Stimulated activated CD8-positive, alpha-beta memory T cell treated with anti-CD3 and anti-CD28 coated beads, Interleukin-2, amount 100 ng/mL, for 48 hours (primary cell): ENCODE data around the gene HMGB1.

Experiments used
- DNase-seq, 2 donors: peaks; one replicate each; pipeline ENCODE4 v3.0.0-alpha.2; 2020; ENCODE audit warnings: low read depth in 2 of 2

HMGB1 gene

DNA sequence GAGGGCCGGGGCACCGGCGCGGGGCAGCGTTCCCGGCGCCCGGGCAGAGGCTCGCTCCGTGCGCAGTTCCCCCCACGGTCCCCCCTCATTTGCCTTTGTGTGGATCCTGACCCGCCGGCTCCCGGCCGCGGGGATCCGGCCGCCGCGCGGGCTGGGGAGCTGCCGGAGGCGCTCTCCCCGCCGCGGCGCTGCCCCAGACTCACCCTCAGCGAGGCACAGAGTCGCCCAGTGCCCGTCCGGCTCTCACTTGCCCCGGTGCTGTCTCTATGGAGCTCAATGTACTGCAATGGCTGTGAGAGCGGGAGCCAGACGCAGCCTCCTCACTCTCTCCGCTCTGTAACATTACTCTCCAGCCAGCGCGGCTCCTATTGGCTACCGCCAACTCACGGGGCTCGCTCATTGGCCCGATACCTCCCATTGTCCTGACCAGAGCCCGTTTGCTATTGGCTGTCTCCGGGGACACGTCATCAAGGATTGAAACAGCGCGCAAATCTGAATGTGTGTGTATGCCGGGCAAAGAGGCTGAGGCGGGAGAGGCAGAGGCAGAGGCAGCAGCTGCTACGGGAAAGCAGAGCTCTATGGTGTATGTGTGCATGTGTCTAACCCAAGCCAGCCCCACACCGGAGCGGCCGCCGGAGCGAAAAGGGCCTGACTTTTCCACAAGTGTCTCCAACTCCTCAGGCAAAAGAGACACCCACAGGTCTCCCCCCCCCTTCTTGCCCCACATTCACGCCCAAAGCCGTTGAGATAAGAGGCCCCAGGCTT, at the start of gene HMGB1:
HMGB1 (minus strand) TSS at position 344 of the 765 bp plus-strand sequence. CDS start 2,256 bp downstream, outside the sequence.
- DNase-seq = peak; percentile 88 to 92

DNA sequence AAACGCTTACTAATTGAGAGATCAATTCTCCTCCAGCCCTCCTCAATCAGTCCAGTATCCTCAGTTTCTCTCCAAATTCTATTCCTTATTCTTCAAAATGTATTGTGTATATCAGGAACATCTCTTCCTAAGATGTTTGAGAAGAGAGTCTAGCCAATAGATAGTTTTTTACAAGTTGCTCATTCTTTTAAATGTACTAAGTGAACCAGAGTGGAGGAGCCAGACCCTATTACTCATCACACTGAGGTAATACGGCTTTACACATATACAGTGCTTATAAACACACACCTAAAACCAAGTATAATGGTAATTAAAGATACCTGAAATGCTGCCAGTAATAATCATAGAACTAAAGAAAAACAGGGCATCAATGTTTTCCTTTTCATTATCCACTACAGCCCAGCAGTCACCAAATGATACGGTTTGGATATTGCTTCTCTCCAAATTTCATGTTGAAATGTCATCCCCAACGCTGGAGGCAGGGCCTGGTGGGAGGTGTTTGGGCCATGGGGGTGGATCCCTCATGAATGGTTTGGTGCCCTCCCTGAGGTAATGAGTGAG, 45.2 kb upstream of the HMGB1 start:
- DNase-seq = no peak

DNA sequence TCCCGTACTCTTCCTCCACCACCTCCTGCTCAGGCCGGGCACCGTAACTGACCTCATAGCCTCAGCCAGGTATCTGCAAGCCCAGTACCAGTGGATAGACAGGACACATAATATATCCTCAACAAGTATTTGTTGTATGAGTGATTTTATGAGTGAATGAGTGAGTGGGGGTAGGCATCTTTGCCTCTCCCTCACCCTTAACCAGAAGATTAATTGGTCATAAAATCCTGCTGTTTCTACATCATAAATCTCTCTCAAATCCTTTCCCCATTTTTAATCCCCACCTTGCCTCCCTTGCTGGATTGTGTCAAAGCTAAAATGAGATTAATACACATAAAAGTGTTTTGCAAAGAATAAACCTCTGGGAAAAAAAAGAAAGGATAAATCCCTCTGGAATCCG, 44.4 kb upstream of the HMGB1 start:
- no peak for DNase-seq

DNA sequence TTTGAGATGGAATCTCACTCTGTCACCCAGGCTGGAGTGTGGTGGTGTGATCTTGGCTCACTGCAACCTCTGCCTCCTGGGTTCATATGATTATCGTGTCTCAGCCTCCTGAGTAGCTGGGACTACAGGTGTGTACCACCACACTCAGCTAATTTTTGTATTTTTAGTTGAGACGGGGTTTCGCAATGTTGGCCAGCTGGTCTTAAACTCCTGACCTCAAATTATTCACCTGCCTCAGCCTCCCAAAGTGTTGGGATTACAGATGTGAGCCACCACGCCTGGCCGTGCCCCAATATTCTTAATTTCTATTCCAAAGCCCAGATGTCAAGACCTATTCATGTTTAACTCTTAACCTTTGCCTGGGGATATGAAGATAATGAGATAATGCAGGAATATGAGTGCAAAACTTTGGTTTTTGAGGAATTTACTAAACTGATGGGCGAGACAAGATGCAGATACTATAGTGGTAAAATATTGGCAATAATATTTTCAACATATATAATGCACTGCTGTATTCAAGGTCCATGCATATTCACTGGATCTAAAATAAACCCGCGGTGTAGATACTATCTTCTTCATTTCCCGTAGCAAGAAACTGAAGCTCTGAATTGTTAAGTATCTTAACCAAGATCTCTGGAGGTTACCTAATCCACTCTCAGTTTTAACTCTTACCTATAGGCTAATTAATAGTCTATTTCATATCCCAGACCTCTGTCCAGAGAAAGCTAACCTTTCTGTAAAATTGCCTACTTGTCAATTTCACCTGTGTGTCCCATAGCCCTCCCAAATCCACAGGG, 43.7 kb upstream of the HMGB1 start:
- DNase-seq = no peak

DNA sequence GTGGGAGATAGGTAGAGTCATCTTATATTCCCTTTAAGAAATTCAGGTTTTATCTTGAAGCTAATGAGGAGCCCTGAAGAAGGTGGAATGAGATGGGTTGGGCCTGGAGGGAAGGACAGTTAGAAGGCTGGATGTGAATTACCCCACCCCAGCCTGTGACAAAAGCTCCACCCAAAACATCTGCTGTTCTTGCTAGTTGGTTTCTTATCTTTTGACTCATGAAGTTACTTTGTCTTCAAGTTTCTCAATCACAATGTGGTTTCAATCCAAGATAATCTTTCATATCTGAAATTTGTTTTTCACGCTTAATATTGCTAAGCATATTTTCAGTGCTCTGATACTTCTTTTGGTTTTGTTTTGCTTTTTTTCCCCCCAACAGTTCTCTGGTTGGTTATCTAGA, 38.3 kb upstream of the HMGB1 start:
- DNase-seq = no peak

DNA sequence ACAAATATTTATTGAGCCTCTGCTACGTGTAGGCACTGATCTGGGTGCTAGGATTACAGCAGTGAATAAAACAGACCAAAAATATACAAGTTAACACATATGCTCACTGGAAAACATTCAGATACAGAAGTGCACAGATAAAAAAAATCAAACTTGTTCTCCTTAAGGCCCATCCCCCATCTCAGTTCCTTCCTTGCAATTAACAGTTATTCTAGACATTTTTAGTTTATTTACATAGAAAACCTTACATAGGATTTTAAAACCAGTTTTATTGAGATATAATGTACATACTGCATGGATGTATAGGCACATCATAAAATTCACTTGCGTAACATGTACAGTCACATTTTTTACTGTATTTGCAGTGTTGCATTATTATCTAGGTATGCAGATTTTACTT, 36.5 kb upstream of the HMGB1 start:
- no peak for DNase-seq

DNA sequence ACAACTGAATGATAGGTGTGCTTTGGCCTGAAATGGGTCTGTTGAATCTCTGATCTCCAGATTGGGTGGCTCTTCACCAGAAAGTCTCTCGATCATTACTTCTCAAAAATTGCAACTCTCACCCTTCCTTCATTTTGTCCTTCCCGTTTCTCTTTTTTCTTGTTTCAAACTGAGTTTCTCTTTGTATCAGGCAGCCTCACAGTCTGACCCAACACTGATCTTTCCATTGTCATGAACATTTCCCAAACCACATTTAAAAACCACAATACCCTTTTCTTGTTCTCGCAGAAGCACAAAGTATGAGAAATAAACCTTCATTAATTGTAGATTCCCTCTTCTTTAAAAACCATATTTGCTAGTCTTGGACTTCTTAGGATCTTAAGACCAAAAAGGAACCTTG, 33.6 kb upstream of the HMGB1 start:
- DNase-seq = no peak

DNA sequence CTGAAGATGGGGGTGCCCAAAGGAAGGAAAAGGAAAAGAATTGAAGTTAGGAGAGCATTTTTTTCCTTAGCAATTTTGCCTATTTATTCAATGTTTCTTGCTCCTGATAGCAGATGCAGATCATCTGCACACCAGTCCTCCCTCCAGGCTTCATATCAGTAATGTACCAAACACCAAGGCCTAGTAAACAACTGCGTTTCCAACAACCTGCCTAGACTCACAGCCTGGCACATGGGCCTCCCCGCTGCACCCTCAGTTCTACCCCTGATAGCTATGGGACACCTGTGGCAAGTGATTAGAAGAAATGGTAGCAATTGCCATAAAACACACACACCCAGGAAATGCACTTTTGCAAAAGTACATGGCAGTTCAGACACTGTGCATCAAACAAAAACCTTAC, 30.4 kb upstream of the HMGB1 start:
- no peak for DNase-seq

DNA sequence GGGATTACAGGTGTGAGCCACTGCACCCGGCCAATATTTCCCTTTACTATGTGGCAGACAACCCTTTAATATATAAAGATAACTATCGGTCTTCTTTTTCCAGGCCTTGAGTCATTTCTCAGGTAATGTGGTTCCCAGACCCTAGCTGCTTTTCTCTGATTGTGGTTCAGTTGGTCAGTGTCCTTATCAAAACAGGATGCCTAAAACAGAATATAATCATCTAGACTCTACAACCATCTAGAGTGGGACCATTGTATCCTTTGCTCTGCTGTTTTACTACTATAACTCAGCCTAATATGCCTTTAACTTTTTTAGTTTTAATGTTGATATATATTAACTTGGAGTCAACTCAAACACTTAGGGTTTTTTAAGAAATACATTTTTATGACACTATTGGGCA, 30.0 kb upstream of the HMGB1 start:
- DNase-seq = no peak

DNA sequence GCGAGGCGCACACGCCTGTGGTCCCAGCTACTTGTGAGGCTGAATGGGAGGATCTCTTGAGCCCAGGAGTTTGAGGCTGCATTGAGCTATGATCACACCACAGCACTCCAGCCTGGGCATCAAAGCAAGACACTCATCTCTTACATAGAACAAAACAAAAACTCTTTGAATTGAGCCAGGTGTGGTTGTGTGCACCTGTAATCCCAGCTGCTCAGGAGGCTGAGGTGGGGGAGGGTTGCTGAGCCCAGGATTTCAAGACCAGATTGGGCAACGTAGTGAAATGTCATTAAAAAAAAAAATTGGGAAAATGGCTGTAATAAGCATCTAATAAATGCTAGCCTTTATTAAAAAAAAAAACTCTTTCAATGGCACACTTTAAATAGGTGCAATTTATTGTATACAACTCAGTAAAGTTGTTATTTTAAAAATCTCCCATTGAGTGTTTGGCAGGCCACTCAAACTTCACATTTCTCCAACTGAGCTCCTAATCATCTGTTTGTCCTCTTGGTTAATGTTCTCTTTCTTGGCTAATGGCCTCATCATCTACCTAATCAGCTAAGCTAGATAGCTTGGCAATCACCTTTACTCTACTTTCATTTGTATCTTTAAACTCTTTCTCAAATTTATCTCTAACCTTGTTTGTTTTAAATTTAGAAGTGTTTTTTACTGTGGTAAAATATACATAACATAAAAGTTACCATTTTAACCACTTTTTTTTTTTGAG, 28.1 kb upstream of the HMGB1 start:
- DNase-seq = no peak

DNA sequence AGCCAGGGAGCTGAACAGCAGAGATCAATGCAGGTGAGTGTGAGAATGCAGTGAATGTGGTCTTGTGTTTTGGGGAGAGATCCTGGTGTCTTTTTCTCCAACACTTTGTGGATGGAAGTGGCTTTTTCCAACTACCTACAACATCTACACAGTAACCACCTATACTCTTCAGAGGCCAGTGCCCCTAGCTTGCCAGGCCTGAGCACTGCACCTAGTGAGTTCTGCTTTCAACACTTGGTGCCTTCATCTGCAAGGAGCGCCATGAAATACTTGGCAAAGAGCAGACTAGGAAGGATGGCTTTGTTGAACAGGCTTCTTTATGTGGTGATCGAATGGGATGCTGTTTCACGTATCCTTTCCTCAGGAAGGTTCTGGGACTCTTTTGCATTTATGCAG, 21.3 kb upstream of the HMGB1 start:
- no peak for DNase-seq

DNA sequence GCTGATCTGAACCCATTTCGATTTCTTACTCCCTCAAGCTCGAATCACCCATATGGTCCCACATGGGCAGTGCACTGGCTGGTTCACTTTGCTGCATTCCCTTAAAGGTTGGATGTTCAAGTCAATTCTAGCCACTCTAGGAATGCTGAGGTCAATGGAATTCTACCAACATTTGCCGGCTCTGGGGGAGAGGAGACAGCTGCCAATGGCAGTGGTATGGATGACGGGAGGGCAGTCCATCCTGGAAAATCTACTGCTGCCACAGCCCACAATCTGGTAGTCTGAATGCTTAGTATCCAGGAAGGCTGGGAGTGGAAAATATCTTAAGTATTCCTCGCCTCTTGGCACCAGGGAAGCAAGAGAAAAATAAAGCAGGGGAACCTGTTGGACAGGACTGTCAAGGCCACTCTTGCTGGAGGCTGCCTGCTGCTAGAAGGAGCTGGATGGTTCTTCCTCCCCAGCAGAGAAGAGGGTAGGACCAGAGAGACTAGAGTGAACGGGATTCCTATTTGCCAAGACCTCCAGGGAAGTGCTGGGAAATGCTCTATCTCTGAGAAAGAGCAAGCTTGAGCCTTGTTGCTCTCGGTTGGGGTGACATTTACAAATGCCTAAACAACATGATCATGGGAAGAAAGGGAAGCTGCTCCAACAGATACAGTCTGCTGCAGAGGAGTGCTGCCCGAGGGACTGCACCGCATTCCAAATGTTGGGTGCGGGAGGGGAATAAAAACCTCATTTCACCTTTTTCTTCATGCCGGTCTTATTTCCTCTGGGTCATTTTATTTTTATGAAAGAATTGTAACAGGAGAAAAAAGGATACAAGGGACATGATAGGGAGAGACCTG, 20.7 kb upstream of the HMGB1 start:
- no peak for DNase-seq

DNA sequence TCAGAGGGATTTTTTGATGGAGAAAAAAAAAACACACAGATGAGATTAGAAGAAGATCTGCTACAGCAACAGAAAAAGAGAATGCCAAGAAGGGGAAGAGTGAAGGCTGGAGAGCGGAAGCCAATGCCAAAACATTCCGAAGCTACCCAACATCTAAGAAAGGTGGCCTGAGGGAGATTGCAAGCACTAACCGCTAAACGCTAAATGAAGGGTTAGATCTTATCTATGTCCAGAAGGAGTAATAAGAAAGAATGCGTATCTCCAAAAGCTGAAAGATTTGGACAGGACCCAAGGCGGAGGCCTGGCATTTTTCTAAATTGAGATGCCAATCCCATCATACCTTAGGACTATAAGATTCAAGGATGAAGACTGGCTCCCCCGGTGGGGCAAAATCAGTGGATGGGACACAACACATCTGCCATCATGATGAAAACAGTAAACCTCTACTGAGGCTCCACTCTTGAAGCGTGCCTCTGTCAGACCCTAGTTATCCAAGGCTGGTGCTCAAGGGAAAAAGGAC, 15.6 kb upstream of the HMGB1 start:
- no peak for DNase-seq

DNA sequence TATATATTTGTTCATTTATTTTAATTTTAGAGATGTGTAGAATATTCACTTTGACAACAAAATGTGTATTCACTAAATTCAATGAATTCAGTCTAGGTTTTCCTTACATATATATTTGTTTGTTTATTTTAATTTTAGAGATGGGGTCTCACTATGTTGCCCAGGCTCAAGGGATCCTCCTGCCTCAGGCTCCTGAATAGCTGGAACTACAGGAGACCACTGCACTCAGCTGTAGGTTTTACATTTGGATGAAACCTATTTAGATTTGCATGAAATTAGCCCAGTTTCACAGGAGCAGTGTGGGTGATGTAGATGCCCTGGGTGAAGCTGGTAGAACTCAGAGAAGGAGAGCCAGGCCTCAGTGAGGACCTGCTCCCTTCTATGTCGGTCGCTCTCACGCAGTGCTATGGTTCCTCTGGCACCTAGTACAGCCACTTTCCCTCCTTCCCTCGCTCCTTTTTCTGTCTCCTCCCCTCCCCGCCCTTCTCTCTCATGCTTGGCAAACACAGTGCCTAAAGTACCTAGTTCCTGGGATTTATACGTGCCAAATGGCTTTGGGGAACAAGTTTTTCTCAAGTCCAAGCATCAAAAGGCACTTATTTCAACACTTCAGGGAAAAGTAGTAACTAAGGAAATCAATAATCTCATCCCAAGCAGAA, 14.7 kb upstream of the HMGB1 start:
- no peak for DNase-seq

DNA sequence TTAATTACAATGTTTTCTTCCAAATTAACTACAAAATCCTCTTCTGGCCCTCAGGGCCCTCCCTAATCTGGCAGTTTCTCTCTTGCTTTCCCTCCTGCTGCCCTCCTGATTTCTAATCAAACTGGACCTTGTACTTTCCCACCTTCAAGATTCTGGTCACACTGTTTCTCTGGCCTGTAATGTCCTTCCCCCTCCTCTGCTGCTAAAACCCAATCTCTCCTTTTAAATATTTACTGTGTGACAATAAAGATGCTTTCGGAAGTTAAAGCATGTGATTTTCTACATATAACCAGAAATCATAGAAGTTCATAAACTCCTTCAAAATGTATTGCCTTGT, 14.1 kb upstream of the HMGB1 start:
- DNase-seq = no peak

DNA sequence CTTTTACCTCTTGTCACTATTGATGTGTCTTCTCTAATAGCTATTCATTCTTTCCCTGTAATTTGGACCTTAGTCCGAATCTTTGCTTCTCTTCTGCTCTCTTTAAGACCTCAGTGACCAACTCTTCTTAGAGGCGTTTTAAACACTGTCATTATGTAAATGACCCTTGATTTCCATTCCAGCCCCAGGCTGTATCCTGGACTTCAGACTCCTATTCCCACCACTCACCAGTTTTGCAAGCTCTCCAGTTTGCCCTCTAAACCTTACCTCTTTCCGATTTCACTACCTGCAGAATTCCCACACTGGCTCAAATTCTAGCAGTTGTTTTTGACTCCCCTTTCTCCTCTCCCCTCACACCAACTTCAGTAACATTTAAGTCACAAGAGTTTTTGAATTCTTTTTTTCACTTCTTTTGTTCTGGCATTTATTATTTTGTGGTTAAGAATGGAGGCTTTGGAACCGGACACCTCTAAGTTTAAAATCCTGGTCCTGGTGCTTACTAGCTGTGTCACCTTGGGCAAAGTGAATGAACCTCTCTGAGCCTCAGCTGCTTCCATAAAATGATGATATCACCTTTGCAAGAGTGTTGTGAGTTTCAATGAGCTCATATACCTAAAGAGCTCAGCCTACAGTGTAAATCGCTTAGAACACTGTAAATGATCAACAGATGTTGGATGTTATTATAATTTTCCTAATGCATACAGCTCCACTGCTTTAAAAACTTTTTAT, 13.6 kb upstream of the HMGB1 start:
- DNase-seq = no peak

DNA sequence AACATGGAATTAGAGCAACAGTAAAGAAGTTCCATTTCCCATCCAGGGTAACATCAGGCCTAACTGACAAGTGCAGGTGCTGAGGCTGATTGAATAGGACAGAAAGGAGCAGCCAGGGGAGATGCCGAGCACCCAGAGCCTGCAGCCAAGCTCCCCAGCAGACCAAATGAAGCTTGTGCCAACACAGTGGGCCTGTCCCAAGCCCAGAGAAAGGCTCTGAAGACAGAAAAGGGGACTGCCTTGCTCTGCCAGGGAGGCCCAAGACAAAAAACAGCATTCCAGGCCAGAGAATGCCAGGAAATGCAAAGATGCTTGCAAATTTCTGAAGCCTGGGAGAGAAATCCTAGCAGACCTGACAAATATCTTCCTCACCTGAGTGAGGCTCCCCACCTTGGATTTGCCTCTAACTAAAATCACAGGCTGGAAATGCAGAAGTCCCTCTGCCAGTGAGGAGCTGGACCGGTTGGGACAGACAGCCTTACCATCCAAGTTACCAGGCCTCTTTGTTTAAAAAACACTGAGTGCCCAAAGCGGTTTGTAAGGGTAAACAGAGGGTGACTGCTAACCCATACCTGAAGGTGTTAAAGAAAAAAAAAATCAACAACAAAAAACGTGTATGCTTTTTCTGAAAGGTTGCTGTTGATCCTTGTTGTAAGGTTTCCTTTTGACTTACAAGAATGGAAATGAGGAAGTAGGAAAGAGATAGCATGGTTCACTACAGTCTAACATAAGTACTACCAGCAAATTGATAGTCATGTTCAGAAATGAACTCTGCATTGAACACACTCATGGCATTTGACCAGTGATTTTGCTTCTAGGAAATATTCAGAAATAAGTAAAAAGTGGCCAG, 11.8 kb upstream of the HMGB1 start:
- DNase-seq = no peak

DNA sequence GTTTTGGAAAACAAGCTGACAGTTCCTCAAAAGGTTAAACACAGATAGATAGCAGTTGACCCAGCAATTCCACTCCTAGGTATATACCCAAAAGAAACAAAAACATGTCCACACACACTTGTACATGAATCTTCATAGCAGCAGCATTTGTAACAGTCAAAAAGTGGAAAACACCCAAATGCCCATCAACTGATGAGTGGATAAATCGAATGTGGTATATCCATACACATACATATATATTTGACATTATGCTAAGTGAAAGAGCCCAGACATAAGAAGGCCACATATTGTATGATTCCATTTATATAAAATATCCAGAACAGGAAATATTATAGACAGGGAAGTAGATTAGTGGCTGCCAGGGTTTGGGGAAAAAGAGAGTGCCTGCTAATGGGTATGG, 7.9 kb upstream of the HMGB1 start:
- no peak for DNase-seq

DNA sequence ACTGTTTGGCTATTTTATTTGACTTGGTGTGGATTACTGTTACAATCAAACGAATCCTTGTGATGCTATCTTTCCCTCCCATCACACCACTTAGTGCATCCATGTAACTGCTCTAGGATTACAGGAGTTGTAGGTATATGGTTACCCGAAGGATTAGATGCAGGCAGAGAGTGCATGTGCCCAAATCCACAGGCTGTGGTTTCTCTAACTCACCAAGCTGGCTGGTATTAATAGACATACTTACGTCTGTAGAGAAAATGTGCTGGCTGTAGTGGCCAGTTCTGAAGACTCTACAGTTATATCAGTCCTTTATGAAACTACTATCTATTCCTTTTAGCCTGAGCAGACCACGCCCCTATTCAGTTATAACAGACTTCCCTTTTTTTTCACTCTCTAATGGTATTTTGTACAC, 1.1 kb upstream of the HMGB1 start:
- DNase-seq = no peak
